Large intestine (tissue), 3 donors: ENCODE results near the gene HID1. TPM values are rescaled to one million over a fixed set of nuclear protein-coding genes. Genes with fewer than 3 reads are reported as not detected.
"Not testable (repeated sequence)": the region's sequence is repeated elsewhere in the genome, so short reads cannot be mapped to it uniquely, and the experiment has no call there.

Source experiments
- DNase-seq, 2 donors: peaks; one replicate each; pipeline versions ENCODE4 v3.0.0 to v3.0.0-alpha.2; 2013
- H3K27ac ChIP-seq: one replicate; pipeline ENCODE4 v1.5.1; 2013; ENCODE audit warnings: low read length
- H3K27me3 ChIP-seq: 2 replicates; pipeline ENCODE4 v1.6.1; 2013; ENCODE audit warnings: low read length; ENCODE audit not compliant: control insufficient read depth, insufficient read depth
- H3K36me3 ChIP-seq: 2 replicates; pipeline ENCODE4 v1.6.1; 2013; ENCODE audit warnings: low read length; ENCODE audit not compliant: control insufficient read depth, insufficient read depth
- H3K4me1 ChIP-seq: one replicate; pipeline ENCODE4 v1.6.1; 2013; ENCODE audit warnings: low read length; ENCODE audit not compliant: control insufficient read depth, insufficient read depth
- H3K4me3 ChIP-seq: one replicate; pipeline ENCODE4 v1.5.1; 2013; ENCODE audit warnings: low read length
- H3K9me3 ChIP-seq: one replicate; pipeline ENCODE4 v1.6.1; 2013; ENCODE audit warnings: mild to moderate bottlenecking, low read depth, low read length, moderate library complexity; ENCODE audit not compliant: control insufficient read depth
- WGBS: methylation state at CpG from one replicate; pipeline ENCODE4 v1.1.5; 2013; ENCODE audit warnings: low lambda C conversion rate; ENCODE audit not compliant: insufficient coverage; 5-methylcytosine and 5-hydroxymethylcytosine counted together
- polyA plus RNA-seq: library from polyadenylated mRNA; unstranded; fragments of 120-200 nt; gene quantifications from one replicate; pipeline ENCODE4 v1.2.1, GENCODE V29; 2013

HID1 gene
- polyA plus RNA-seq, 1 donor = 42.3 TPM

DNA sequence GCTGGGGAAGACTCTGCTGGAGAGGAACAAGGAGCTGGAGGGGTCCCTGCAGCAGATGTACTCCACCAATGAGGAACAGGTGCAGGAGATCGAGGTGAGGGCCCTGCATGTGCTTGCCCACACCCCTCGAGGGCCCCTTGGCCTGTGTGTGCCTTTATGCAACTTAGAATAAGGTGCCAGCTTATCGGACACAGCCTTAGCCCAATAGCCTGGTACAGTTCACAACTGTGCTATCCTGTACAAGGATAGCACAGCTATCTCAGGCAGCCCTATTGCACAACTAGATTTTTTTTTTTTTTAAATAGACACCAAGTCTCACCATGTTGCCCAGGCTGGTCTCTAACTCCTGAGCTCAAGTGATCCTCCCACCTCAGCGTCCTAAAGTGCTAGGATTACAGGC is 27.0 kb upstream of the HID1 start:
- H3K27me3 ChIP-seq = no peaks in the 10 kb centered on the region
- no peaks in the 10 kb centered on the region for H3K4me1 ChIP-seq
- no peak for DNase-seq
- H3K9me3 ChIP-seq = no peaks in the 10 kb centered on the region
- H3K4me3 ChIP-seq = no peak overlapping the region
- WGBS = no CpG with 5 or more reads among the region's 4 CpGs
- H3K27ac ChIP-seq = no peak overlapping the region
- H3K36me3 ChIP-seq = peaks cover 16% of the 10 kb centered on the region

DNA sequence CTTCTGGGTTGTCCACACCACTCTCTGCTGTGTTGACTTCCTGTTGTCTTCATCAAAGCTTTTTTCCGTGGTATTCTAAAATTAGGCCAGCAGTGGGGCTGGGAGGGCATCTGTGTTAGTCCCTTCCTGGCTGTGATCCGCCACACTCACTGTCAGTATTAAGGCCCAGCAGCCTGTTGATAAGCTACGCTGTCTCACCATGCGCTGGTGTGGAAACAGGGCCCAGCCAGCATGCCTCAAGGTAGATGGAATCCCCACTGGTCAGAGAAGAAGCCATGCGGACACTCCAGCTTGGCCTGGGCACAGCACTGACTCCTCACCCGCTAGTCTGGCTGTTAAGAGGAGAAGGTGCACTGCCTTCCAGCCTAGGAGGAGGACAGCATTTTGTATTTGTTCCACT is 26.2 kb upstream of the HID1 start:
- H3K27me3 ChIP-seq = no peaks in the 10 kb centered on the region
- no peak for DNase-seq
- no peak overlapping the region for H3K4me3 ChIP-seq
- no CpG with 5 or more reads among the region's 6 CpGs for WGBS
- no peaks in the 10 kb centered on the region for H3K4me1 ChIP-seq
- H3K9me3 ChIP-seq = no peaks in the 10 kb centered on the region
- H3K36me3 ChIP-seq = peaks cover 13% of the 10 kb centered on the region
- H3K27ac ChIP-seq = no peak overlapping the region

DNA sequence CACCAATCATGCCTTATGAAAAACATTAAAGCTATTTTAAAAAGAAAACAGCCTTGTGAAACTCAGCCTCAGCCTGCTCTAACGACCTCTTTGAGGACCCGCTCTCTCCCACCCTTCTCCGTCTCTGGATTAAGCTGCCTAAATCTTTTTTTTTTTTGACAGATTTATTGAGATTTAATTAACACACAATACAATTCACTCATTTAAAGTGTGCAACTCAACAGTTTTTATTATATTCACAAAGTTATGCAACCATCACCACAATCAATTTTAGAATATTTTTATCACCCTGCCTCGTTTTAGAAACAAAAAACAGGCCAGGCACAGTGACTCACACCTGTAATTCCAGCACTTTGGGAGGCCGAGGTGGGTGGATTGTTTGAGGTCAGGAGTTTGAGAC is 23.3 kb upstream of the HID1 start:
- Histone ChIP-seq H3K27me3 (no peaks in the 10 kb centered on the region), H3K4me1 (peaks cover 11% of the 10 kb centered on the region), H3K27ac (no peak overlapping the region), H3K36me3 (peaks cover 3% of the 10 kb centered on the region), H3K4me3 (no peak overlapping the region), H3K9me3 (no peaks in the 10 kb centered on the region)
- no peak for DNase-seq
- 100% methylated on average over 1 of the region's 5 CpGs for WGBS

DNA sequence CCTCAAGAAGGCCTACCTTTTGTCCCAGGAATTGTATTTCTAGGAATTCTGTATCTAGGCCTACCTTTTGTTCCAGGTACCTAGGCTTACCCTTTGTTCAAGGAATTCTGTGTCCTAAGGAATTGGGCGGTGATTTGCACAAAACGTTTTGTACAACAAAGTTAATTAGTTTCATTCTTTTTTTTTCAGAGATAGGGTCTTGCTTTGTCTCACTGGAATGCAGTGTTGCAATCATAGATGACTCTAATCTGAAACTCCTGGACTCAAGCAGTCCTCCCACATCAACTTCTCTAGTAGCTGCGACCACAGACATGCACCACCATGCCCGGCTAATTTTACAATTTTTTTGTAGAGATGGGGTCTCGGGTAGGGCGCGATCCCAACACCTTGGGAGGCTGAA is 21.9 kb upstream of the HID1 start:
- H3K27ac ChIP-seq = peak overlapping the region; percentile 0
- no peak for DNase-seq
- H3K27me3 ChIP-seq = no peaks in the 10 kb centered on the region
- H3K36me3 ChIP-seq = peaks cover 2% of the 10 kb centered on the region
- no CpG with 5 or more reads among the region's 7 CpGs for WGBS
- H3K9me3 ChIP-seq = no peaks in the 10 kb centered on the region
- no peak overlapping the region for H3K4me3 ChIP-seq
- peaks cover 11% of the 10 kb centered on the region for H3K4me1 ChIP-seq

DNA sequence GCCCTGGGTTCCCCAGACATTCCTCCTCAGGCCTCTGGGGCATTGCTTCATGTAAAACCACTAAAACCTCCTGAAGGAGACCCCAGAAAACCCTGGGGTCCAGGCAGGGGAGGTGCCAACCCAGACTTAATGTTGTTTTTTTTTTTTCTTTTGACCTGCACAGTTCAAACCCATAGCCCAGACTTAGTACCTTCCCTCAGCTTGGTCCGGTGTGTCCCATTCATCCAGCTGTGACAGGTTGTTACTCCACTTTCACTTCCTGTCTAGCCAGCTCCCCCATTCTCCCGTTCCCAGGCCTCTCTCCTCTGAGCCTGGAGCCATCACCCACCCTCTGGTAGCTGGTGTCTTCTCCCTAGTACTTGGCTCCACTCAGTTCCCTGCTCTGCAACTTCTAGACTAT is 19.7 kb upstream of the HID1 start:
- DNase-seq = peak in 1 of 2 donors; percentile 63
- Histone ChIP-seq H3K27me3 (no peaks in the 10 kb centered on the region), H3K36me3 (no peaks in the 10 kb centered on the region), H3K9me3 (peaks cover 2% of the 10 kb centered on the region), H3K4me1 (peaks cover 21% of the 10 kb centered on the region), H3K27ac (peak overlapping the region; percentile 48), H3K4me3 (no peak overlapping the region)
- no CpG with 5 or more reads among the region's 2 CpGs for WGBS

DNA sequence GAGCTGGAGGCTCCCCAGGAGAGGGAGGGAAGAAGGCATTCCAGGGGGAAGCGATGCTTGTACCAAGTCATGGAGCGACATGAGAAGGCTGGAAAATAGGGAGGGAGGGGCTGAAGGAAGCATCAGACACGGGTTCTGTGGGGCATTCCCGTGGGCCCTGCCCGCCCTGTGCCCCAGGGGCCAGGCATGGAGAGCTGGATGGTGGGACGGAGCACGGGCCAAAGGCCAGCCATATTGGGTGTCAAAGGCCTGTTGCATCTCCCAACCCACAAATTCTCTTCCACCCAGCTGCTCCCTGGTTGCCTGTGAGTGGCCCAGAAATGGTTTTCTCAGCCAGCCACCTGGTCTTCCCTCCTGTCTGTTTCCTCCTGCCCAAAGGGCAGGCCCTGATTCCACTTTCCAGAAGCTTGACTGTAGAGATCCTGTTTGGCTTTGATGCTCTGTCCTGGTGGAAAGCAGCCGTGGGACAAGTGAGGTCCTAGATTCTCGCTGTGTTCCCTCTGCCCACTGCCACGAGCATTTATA is 18.1 kb upstream of the HID1 start:
- Histone ChIP-seq H3K27ac (no peak overlapping the region), H3K9me3 (peaks cover 2% of the 10 kb centered on the region), H3K36me3 (no peaks in the 10 kb centered on the region), H3K4me3 (no peak overlapping the region), H3K4me1 (peaks cover 21% of the 10 kb centered on the region), H3K27me3 (no peaks in the 10 kb centered on the region)
- DNase-seq = no peak
- no CpG with 5 or more reads among the region's 10 CpGs for WGBS

DNA sequence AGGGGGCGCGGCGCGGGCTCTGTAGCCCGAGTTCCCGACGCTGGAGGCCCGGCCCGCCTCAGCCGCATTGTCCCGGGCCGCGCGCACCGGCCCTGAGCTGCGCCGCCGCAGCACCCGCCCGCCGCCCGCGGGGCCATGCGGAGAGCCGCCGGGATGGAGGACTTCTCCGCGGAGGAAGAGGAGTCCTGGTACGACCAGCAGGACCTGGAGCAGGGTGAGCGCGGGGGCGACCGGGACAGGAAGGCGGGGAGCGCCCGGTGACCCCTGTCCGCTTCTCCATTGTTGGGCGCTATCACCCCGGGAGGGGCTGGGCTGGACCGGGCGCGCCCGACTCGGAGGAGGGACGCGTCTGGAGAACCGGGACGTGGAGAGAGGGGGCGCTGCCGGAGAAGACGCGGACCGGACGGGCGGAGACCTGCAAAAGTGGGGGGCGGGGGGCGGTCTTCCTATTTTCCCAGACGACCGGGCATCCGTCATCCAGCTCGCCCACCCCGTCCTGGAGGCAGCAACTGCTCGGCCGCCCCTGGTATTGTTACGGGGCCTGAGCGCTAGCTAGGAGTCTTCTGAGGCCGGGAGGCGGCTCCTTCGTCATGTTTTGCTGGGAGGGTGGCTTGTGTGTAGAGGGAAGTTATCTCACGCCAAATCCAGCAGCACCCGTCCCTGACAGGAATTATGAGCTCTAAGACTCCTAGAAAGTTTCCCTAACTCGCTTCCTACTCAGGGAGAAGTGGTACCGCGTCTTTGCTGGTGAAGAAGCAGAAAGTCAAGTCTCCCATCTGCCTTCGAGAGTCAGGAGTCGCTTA is 15.6 kb upstream of the HID1 start:
- H3K27me3 ChIP-seq = no peaks in the 10 kb centered on the region
- peaks cover 21% of the 10 kb centered on the region for H3K4me1 ChIP-seq
- DNase-seq = peak in 1 of 2 donors; percentile 88
- no peaks in the 10 kb centered on the region for H3K36me3 ChIP-seq
- no CpG with 5 or more reads among the region's 76 CpGs for WGBS
- peak overlapping the region; percentile 77 for H3K27ac ChIP-seq
- H3K9me3 ChIP-seq = peaks cover 2% of the 10 kb centered on the region
- peak overlapping the region; percentile 57 for H3K4me3 ChIP-seq

DNA sequence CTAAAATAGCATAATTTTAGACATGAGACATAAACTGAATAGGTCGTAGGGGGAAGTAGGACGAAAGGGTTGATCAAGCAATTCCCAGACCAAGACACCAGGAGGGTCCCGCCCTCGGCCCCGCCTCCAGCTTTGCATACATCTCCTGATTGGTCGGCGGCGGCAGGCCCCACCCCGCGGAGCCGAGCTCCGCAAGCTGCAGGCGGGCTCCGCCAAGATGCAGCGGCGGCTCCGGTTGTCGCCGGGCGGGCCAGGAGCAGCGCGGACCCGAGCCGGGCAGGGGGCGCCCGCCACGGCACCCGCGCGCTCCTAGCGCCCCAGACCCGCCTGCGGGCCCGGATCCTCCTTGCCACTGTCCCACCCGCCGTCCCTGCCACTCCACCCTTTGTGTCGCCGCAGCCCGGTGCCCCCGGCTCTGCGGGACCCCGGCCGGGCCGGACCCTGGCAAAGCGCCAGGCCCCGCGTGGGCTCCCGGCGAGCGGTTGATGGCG is 14.9 kb upstream of the HID1 start, which contains the start of gene CDR2L:
TSS of gene CDR2L (plus strand) at position 215 of the 491 bp plus-strand sequence. CDS start 412 bp downstream, outside the sequence.
- Histone ChIP-seq H3K27me3 (no peaks in the 10 kb centered on the region), H3K9me3 (peaks cover 2% of the 10 kb centered on the region), H3K27ac (peak within 1 kb of the TSS; percentile 77), H3K36me3 (no peaks in the 10 kb centered on the region), H3K4me1 (peaks cover 19% of the 10 kb centered on the region), H3K4me3 (peak within 1 kb of the TSS; percentile 57)
- peak; percentile 94 to 96 for DNase-seq
- no CpG with 5 or more reads among the region's 51 CpGs for WGBS

DNA sequence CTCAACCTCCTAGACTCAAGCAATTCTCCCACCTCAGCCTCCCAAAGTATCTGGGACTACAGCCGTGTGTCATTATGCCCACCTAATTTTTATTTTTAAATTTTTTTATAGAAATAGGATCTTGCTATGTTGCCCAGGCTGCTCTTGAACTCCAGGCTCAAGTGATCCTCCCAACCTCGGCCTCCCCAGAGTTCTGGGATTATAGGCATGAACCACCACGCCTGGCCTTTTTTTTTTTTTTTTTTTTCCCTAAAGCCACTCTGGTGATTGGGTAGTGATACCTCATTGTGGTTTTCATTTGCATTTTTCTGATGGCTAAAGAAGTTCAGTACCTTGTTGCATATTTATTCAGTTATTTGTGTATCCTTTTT is 13.6 kb upstream of the HID1 start:
- no CpG with 5 or more reads among the region's 3 CpGs for WGBS
- H3K4me1 ChIP-seq = peaks cover 17% of the 10 kb centered on the region
- H3K36me3 ChIP-seq = no peaks in the 10 kb centered on the region

DNA sequence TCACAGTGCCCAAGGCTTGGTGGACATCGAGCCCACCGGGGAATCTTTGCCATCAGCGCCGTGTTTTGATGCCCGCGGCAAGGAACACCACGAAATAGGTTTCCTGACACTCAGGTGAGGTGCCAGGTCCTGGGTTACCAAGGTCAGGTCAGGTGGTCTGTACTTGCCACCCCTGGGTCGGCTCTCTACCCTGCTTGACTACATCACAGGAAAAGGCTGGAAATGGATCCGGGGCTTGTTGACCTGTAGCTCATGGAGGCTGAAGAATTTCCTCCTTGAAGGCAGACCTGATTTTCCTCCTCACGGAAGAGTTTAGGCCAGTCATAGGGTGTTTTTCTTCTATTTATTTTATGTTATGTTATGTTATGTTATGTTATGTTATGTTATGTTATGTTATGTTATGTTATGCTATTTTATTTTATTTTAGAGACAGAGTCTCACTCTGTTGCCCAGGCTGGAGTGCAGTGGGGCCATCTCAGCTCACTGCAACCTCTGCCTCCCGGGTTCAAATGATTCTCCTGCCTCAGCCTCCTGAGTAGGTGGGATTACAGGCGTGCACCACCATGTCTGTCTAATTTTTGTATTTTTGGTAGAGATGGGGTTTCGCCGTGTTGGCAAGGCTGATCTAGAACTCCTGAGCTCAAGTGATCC is 10.2 kb upstream of the HID1 start:
- not testable (repeated sequence) for H3K9me3 ChIP-seq, H3K27me3 ChIP-seq, H3K4me1 ChIP-seq, DNase-seq, H3K36me3 ChIP-seq
- WGBS = no CpG with 5 or more reads among the region's 14 CpGs
- H3K4me3 ChIP-seq = peak overlapping the region; percentile 61
- H3K27ac ChIP-seq = peak overlapping the region; percentile 72

More for the DNA sequence above, 13.6 kb upstream of the HID1 start:
- H3K4me3 ChIP-seq = no peak overlapping the region
- peaks cover 2% of the 10 kb centered on the region for H3K9me3 ChIP-seq
- H3K27me3 ChIP-seq = no peaks in the 10 kb centered on the region
- no peak overlapping the region for H3K27ac ChIP-seq
- DNase-seq = no peak
